ENCODE data around the gene SERGEF. TPM values are rescaled to one million over a fixed set of nuclear protein-coding genes. Genes with fewer than 3 reads are reported as not detected.

SERGEF gene
- total RNA-seq, 1 donor from 2014 or later: 17.6 TPM

DNA sequence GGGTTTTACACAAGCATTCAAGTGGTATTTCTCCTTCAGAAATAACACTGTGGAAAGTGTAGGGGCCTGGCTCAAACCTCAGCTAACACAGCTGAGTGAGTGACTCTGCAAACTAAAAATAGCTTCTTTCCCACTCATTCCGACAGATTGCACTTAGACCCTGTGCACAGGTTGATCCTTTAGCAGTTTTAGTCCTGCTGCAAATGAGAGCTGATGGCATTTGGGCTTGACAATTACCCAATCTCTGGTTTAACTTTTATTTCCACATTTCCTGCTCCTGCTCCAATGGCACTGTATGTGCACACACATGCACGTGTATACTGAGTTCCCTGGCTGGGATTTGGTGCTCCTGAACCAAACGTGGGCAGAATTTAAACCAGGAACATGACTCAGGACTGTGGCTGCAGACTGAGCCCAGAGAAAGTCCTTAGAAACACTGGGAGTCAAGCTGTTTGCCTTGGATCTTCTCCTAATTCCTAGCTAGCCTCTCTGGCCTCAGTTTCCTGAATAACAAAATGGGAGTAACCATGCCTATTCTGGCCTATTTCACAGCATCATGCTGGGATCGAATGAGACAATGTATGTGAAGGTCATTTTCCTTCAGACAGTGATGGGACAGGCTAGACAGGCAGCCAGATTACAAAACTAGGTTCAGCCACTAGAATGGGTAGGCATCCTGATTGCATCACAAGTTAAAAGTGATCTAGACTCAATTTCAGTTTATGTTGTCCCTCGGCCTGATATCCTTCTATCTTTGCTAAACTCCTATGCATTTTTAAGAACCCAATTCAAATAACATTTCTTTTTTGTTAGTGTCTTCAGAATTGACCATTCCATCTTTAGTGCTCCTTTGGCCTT is 58.2 kb downstream of the SERGEF start:
- no peak overlapping the region for H3K27ac ChIP-seq (ENCODE audit: low read depth, low read length)

GRCh38 chr11:17952487-17952886 is 60.4 kb downstream of the SERGEF start:
- peaks cover 14% of the 10 kb centered on the region for H3K36me3 Mint-ChIP-seq (ENCODE audit: low read depth, unreplicated experiment)
- no peak overlapping the region for H3K27ac Mint-ChIP-seq (ENCODE audit: unreplicated experiment)

More for the DNA sequence above, 58.2 kb downstream of the SERGEF start:
- H3K9me3 Mint-ChIP-seq (ENCODE audit: unreplicated experiment): no peaks in the 10 kb centered on the region
- FAIRE-seq (no peak), DNase-seq (ENCODE audit: low read depth) (peak; percentile 42)
- Histone ChIP-seq H3K4me2 (ENCODE audit: low read length) (no peak overlapping the region), H3K79me2 (ENCODE audit: insufficient read depth, low read length) (no peaks in the 10 kb centered on the region), H3K36me3 (ENCODE audit: insufficient read depth, low read length) (peaks cover 2% of the 10 kb centered on the region), H3K27me3 (ENCODE audit: insufficient read depth, low read length) (no peaks in the 10 kb centered on the region), H3K9me3 (ENCODE audit: insufficient read depth, low read depth, low read length) (no peaks in the 10 kb centered on the region), H3K4me1 (ENCODE audit: insufficient read depth, low read length) (no peaks in the 10 kb centered on the region), H2AFZ (ENCODE audit: low read depth, low read length) (no peak overlapping the region), H3K9ac (ENCODE audit: low read length) (no peak overlapping the region), H4K20me1 (ENCODE audit: insufficient read depth, low read length) (no peaks in the 10 kb centered on the region), H3K4me3 (ENCODE audit: insufficient read depth, low read depth, low read length) (no peak overlapping the region)
- peaks cover 12% of the 10 kb centered on the region for H3K36me3 Mint-ChIP-seq (ENCODE audit: low read depth, unreplicated experiment)
- no peaks in the 10 kb centered on the region for H3K27me3 Mint-ChIP-seq (ENCODE audit: low read depth, unreplicated experiment)
- H3K4me3 Mint-ChIP-seq (ENCODE audit: unreplicated experiment): no peak overlapping the region
- H3K27ac Mint-ChIP-seq (ENCODE audit: unreplicated experiment): no peak overlapping the region
- no peak for TF ChIP-seq EZH2 (IDR thresholded peaks at IDR 0.05; ENCODE audit: insufficient read depth, low read length)
- no peak for TF ChIP-seq CTCF (IDR thresholded peaks at IDR 0.05; ENCODE audit: insufficient read depth, low read depth, low read length)
- peaks cover 20% of the 10 kb centered on the region for H3K4me1 Mint-ChIP-seq (ENCODE audit: low read depth, unreplicated experiment)

More at GRCh38 chr11:17952487-17952886, 60.4 kb downstream of the SERGEF start:
- no peak overlapping the region for H3K4me3 ChIP-seq (ENCODE audit: insufficient read depth, low read depth, low read length)
- TF ChIP-seq CTCF (IDR thresholded peaks at IDR 0.05; ENCODE audit: insufficient read depth, low read depth, low read length): no peak
- TF ChIP-seq EZH2 (IDR thresholded peaks at IDR 0.05; ENCODE audit: insufficient read depth, low read length): no peak
- no peak overlapping the region for H3K4me3 Mint-ChIP-seq (ENCODE audit: unreplicated experiment)
- DNase-seq (ENCODE audit: low read depth): no peak
- H3K79me2 ChIP-seq (ENCODE audit: insufficient read depth, low read length): no peaks in the 10 kb centered on the region
- FAIRE-seq: no peak
- no peaks in the 10 kb centered on the region for H4K20me1 ChIP-seq (ENCODE audit: insufficient read depth, low read length)
- no peaks in the 10 kb centered on the region for H3K9me3 ChIP-seq (ENCODE audit: insufficient read depth, low read depth, low read length)
- H3K36me3 ChIP-seq (ENCODE audit: insufficient read depth, low read length): peaks cover 2% of the 10 kb centered on the region
- H3K4me2 ChIP-seq (ENCODE audit: low read length): no peak overlapping the region
- no peaks in the 10 kb centered on the region for H3K9me3 Mint-ChIP-seq (ENCODE audit: unreplicated experiment)
- peaks cover 20% of the 10 kb centered on the region for H3K4me1 Mint-ChIP-seq (ENCODE audit: low read depth, unreplicated experiment)
- H2AFZ ChIP-seq (ENCODE audit: low read depth, low read length): no peak overlapping the region
- no peak overlapping the region for H3K27ac ChIP-seq (ENCODE audit: low read depth, low read length)
- H3K27me3 Mint-ChIP-seq (ENCODE audit: low read depth, unreplicated experiment): no peaks in the 10 kb centered on the region
- no peaks in the 10 kb centered on the region for H3K27me3 ChIP-seq (ENCODE audit: insufficient read depth, low read length)
- no peaks in the 10 kb centered on the region for H3K4me1 ChIP-seq (ENCODE audit: insufficient read depth, low read length)
- no peak overlapping the region for H3K9ac ChIP-seq (ENCODE audit: low read length)

All from astrocyte (in vitro differentiated cells and primary cell).